Stimulated activated CD4-positive, alpha-beta T cell treated with anti-CD3 and anti-CD28 coated beads, Interleukin-2, amount 100 ng/mL, for 4 hours (primary cell): ENCODE data around the gene ANAPC4.

Experiments
- DNase-seq: peaks from one replicate; pipeline ENCODE4 v3.0.0-alpha.2; 2020; ENCODE audit warnings: low read depth

ANAPC4 gene

GRCh38 chr4:25379591-25379990, 2.5 kb downstream of the ANAPC4 start:
- no peak for DNase-seq

- no peak for DNase-seq
These were observed 6.6 kb downstream of the ANAPC4 start for GRCh38 chr4:25383647-25384046.

- DNase-seq = no peak
These were observed 9.9 kb downstream of the ANAPC4 start for GRCh38 chr4:25386926-25387325.

GRCh38 chr4:25397305-25397704, 20.2 kb downstream of the ANAPC4 start:
- no peak for DNase-seq

- no peak for DNase-seq
These were observed 22.4 kb downstream of the ANAPC4 start for GRCh38 chr4:25399510-25399909.

GRCh38 chr4:25401066-25401465, 24.0 kb downstream of the ANAPC4 start:
- no peak for DNase-seq

GRCh38 chr4:25402521-25402920, 25.5 kb downstream of the ANAPC4 start:
- no peak for DNase-seq

GRCh38 chr4:25403699-25404098, 26.6 kb downstream of the ANAPC4 start:
- no peak for DNase-seq

- DNase-seq = no peak
These were observed 28.4 kb downstream of the ANAPC4 start for GRCh38 chr4:25405453-25405852.

- no peak for DNase-seq
These were observed 29.1 kb downstream of the ANAPC4 start for GRCh38 chr4:25406081-25406692.

GRCh38 chr4:25410820-25411529, 33.9 kb downstream of the ANAPC4 start:
- DNase-seq = no peak

- DNase-seq = no peak
These were observed 36.2 kb downstream of the ANAPC4 start for GRCh38 chr4:25413261-25413660.

- DNase-seq = no peak
These were observed 40.0 kb downstream of the ANAPC4 start for GRCh38 chr4:25417014-25417413.

- DNase-seq = no peak
These were observed 43.9 kb downstream of the ANAPC4 start for GRCh38 chr4:25420931-25421330.

GRCh38 chr4:25421816-25422525, 44.9 kb downstream of the ANAPC4 start:
- no peak for DNase-seq

GRCh38 chr4:25423548-25423947, 46.5 kb downstream of the ANAPC4 start:
- no peak for DNase-seq

- DNase-seq = no peak
These were observed 47.6 kb downstream of the ANAPC4 start for GRCh38 chr4:25424539-25425228.

GRCh38 chr4:25425361-25425760, 48.3 kb downstream of the ANAPC4 start:
- DNase-seq = no peak

- no peak for DNase-seq
These were observed 50.8 kb downstream of the ANAPC4 start for GRCh38 chr4:25427871-25428270.

- no peak for DNase-seq
These were observed 53.6 kb downstream of the ANAPC4 start for GRCh38 chr4:25430630-25431029.

- no peak for DNase-seq
These were observed 57.1 kb downstream of the ANAPC4 start for GRCh38 chr4:25433966-25434827.

- DNase-seq = no peak
These were observed 60.9 kb downstream of the ANAPC4 start for GRCh38 chr4:25437926-25438325.
